Pancreas (tissue), 10 donors: Measurements from ENCODE around the gene NTNG1. TPM values are rescaled to one million over a fixed set of nuclear protein-coding genes. Genes with fewer than 3 reads are reported as not detected.

Source experiments
- ATAC-seq, 4 donors: fragments of 200-7000 bp; cut with Tn5 transposase; one replicate each; pipeline versions ENCODE4 v1.8.0 to v1.9.1; 2020; ENCODE audit warnings: mild to moderate bottlenecking in 4 of 4, moderate library complexity in 4 of 4
- DNase-seq, 6 donors: peaks; one replicate each; pipeline ENCODE4 v3.0.0-alpha.2; 2020
- FAIRE-seq: peaks from 2 replicates; lab custom pipeline; 2012; peaks lifted over from hg19 to GRCh38; lab: Jason Lieb, UNC
- H3K27ac ChIP-seq, 4 donors: fragments of 200-600 bp; sonication (generic); 1 replicate in 3 of 4; 2 replicates in 1 of 4; pipeline versions ENCODE4 v1.5.0 to v1.8.0; 2020
- H3K27me3 ChIP-seq, 4 donors: fragments of 200-600 bp; one replicate each; pipeline ENCODE4 v1.8.0; 2021
- H3K36me3 ChIP-seq, 3 donors: fragments of 200-600 bp; sonication (generic) in 1 of 3; one replicate each; pipeline versions ENCODE4 v1.5.0 to v1.8.0; 2020 to 2021
- H3K4me1 ChIP-seq, 3 donors: fragments of 200-600 bp; one replicate each; pipeline ENCODE4 v1.8.0; 2021
- H3K4me3 ChIP-seq, 4 donors: fragments of 200-600 bp; sonication (generic) in 2 of 4; one replicate each; pipeline versions ENCODE4 v1.5.0 to v1.8.0; 2020 to 2021
- H3K9me3 ChIP-seq, 4 donors: fragments of 200-600 bp; one replicate each; pipeline ENCODE4 v1.8.0; 2021
- CTCF ChIP-seq, 4 donors: fragments of 200-600 bp; sonication (generic) in 3 of 4; IDR thresholded peaks; one replicate each; pipeline versions ENCODE4 v1.5.0 to v1.8.0; 2021; ENCODE audit warnings: antibody characterized with exemption in 4 of 4
- WGBS, 2 donors: extraction: QIAGEN DNeasy Blood & Tissue Kit; methylation state at CpG; one replicate each; pipeline ENCODE4 v1.1.7; 2013; 5-methylcytosine and 5-hydroxymethylcytosine counted together
- intact Hi-C, 3 donors: fragments of 100-400 bp; cut with DNase I; formaldehyde crosslinking; loops; one replicate each; pipeline versions ENCODE4 v1.11.1 to v1.14.2; 2022
- polyA plus RNA-seq, 2 donors: library from polyadenylated mRNA; stranded (reverse); fragments of 200-250 nt; gene quantifications; one replicate each; pipeline ENCODE4 v1.2.3, GENCODE V29; 2013
- total RNA-seq, 6 donors: library from RNA; stranded (reverse); fragmentation: NEBNext Ultra II Directional in 4 of 6; extraction: Animal tissue kit (Norgen Biotek cat#: 25700) in 4 of 6; gene quantifications; one replicate each; pipeline versions ENCODE4 v1.2.1 to v1.2.4, GENCODE V29; 2021 to 2023
- donor health status: healthy with polysubstance abuse.
- donor health status: DM: no; HTN: no; CAD: no; lungs with moderate emphysema.
- donor health status: DM: no; HTN: no; CAD: no.
- donor health status: control.
- donor health status: control.
- donor health status: Bipolar disorder and iron deficiency.
- donor health status: DM: yes; HTN: yes; CAD: no.
- donor health status: DM: no; HTN: no; CAD: no.
- donor health status: DM: no; HTN: no; CAD: no.
- donor health status: DM: yes; HTN: yes; CAD: no.

NTNG1 gene
- total and polyA plus RNA-seq, 8 donors: 0.04 to 1.3 (median 0.23) TPM; not detected in 1

GRCh38 chr1:107122225-107122624, 18.6 kb upstream of the NTNG1 start:
- intact Hi-C loops: no loop called here
- no peak for TF ChIP-seq CTCF (IDR thresholded peaks at IDR 0.05)
- FAIRE-seq: no peak

DNA sequence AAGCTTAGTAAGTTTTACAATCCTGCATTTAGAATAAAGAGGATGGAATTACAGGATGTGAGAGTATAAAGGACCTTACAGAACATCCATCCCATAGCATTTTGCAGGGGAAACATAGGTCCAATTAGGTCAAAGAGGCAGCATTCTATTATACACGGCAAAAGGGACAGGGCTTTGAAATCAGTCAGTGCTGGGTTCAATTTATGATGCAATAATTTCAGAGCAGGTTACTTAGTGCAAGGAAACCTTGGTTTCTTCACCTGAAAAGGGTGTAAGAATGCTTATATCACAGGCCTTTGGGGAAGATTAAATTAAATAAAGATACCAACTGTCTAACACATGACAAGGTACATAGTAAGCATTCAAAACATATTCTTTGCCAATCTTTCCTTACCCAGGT, 17.1 kb upstream of the NTNG1 start:
- Histone ChIP-seq H3K9me3 (no peaks in the 10 kb centered on the region), H3K4me3 (no peak overlapping the region), H3K4me1 (no peaks in the 10 kb centered on the region), H3K27ac (no peak overlapping the region), H3K27me3 (no peaks in the 10 kb centered on the region), H3K36me3 (no peaks in the 10 kb centered on the region)
- DNase-seq (no peak), ATAC-seq (no peak), FAIRE-seq (no peak)
- TF ChIP-seq CTCF (IDR thresholded peaks at IDR 0.05): no peak
- intact Hi-C loops: no loop called here
- WGBS, 2 donors: 29 to 43% methylated on average over 1 of the region's 1 CpG

More at GRCh38 chr1:107122225-107122624, 18.6 kb upstream of the NTNG1 start:
- Histone ChIP-seq H3K36me3 (no peaks in the 10 kb centered on the region), H3K27me3 (no peaks in the 10 kb centered on the region), H3K4me3 (no peak overlapping the region), H3K27ac (no peak overlapping the region), H3K4me1 (no peaks in the 10 kb centered on the region), H3K9me3 (no peaks in the 10 kb centered on the region)
- DNase-seq: no peak
- no peak for ATAC-seq
- WGBS, 2 donors: 77 to 88% methylated on average over 3 of the region's 3 CpGs

- no peaks in the 10 kb centered on the region for H3K27me3 ChIP-seq
- DNase-seq (no peak), FAIRE-seq (no peak), ATAC-seq (no peak)
- H3K4me3 ChIP-seq: no peak overlapping the region
- TF ChIP-seq CTCF (IDR thresholded peaks at IDR 0.05): no peak
- no peaks in the 10 kb centered on the region for H3K4me1 ChIP-seq
- intact Hi-C loops: no loop called here
- H3K9me3 ChIP-seq: no peaks in the 10 kb centered on the region
- 38 to 54% methylated on average over 2 of the region's 2 CpGs for WGBS, 2 donors
- H3K36me3 ChIP-seq: no peaks in the 10 kb centered on the region
- no peak overlapping the region for H3K27ac ChIP-seq
Measured at GRCh38 chr1:107124694-107125093, 16.1 kb upstream of the NTNG1 start.

- FAIRE-seq: no peak
- intact Hi-C loops: no loop called here
- Histone ChIP-seq H3K27me3 (no peaks in the 10 kb centered on the region), H3K9me3 (no peaks in the 10 kb centered on the region), H3K27ac (no peak overlapping the region), H3K4me1 (no peaks in the 10 kb centered on the region), H3K36me3 (no peaks in the 10 kb centered on the region), H3K4me3 (no peak overlapping the region)
- 57 to 86% methylated on average over 1 of the region's 1 CpG for WGBS, 2 donors
- no peak for ATAC-seq
- no peak for TF ChIP-seq CTCF (IDR thresholded peaks at IDR 0.05)
- DNase-seq: no peak
Measured at GRCh38 chr1:107132195-107132594, 8.6 kb upstream of the NTNG1 start.

GRCh38 chr1:107132780-107133179, 8.1 kb upstream of the NTNG1 start:
- H3K27me3 ChIP-seq: no peaks in the 10 kb centered on the region
- no peak overlapping the region for H3K27ac ChIP-seq
- WGBS, 2 donors: 35 to 48% methylated on average over 1 of the region's 1 CpG
- no peak overlapping the region for H3K4me3 ChIP-seq
- DNase-seq (no peak), ATAC-seq (no peak), FAIRE-seq (no peak)
- H3K36me3 ChIP-seq: no peaks in the 10 kb centered on the region
- H3K9me3 ChIP-seq: no peaks in the 10 kb centered on the region
- intact Hi-C loops: no loop called here
- no peak for TF ChIP-seq CTCF (IDR thresholded peaks at IDR 0.05)
- H3K4me1 ChIP-seq: no peaks in the 10 kb centered on the region
